K562 (cell line): ENCODE results near the gene CCDC106. TPM values are rescaled to one million over a fixed set of nuclear protein-coding genes. Genes with fewer than 3 reads are reported as not detected.
A peak's percentile ranks its signal among the peaks of the same experiment; 100 is the strongest.

Experiments used
- CBFA2T3 ChIP-seq: fragments of 450-650 bp; IDR thresholded peaks from 2 replicates; pipeline ENCODE4 v1.6.1; 2017
- CHD2 ChIP-seq: IDR thresholded peaks from 2 replicates; pipeline ENCODE4 v1.6.1; 2011; ENCODE audit warnings: low read depth, low read length
- EGR1 ChIP-seq: fragments of 450-650 bp; conservative IDR thresholded peaks from 2 replicates; pipeline ENCODE4 v1.6.1; 2017; ENCODE audit warnings: mild to moderate bottlenecking
- FIP1L1 ChIP-seq: fragments of 200-400 bp; formaldehyde crosslinking; IDR thresholded peaks from 2 replicates; pipeline ENCODE4 v1.6.1; 2018; ENCODE audit warnings: mild to moderate bottlenecking, low read depth, low read length; ENCODE audit not compliant: poor library complexity, severe bottlenecking
- GABPA ChIP-seq: fragments of 200-800 bp; sonication (Bioruptor generic); conservative IDR thresholded peaks from 2 replicates; pipeline ENCODE4 v1.6.1; 2016; ENCODE audit warnings: low read depth, missing genetic modification characterization, missing compliant biosample characterization
- IRF2 ChIP-seq: sonication (generic); formaldehyde crosslinking; IDR thresholded peaks from 2 replicates; pipeline ENCODE4 v1.8.1; 2022; ENCODE audit warnings: mild to moderate bottlenecking, missing genetic modification reagents
- KLF16 ChIP-seq: IDR thresholded peaks from 2 replicates; pipeline ENCODE4 v1.6.1; 2016; ENCODE audit warnings: antibody characterized with exemption
- MEF2A ChIP-seq: IDR thresholded peaks from 2 replicates; pipeline ENCODE4 v1.6.1; 2011; ENCODE audit warnings: low read depth, mild to moderate bottlenecking, low read length, moderate library complexity; ENCODE audit not compliant: control insufficient read depth
- PCBP1 ChIP-seq: fragments of 200-400 bp; formaldehyde crosslinking; IDR thresholded peaks from 2 replicates; pipeline ENCODE4 v1.6.1; 2018; ENCODE audit warnings: mild to moderate bottlenecking, low read depth, low read length; ENCODE audit not compliant: poor library complexity, severe bottlenecking
- PTBP1 ChIP-seq: fragments of 200-400 bp; formaldehyde crosslinking; IDR thresholded peaks from 2 replicates; pipeline ENCODE4 v1.6.1; 2017; ENCODE audit warnings: low read depth, low read length
- SLC30A9 ChIP-seq: fragments of 250-450 bp; sonication (Bioruptor Pico); IDR thresholded peaks from 2 replicates; pipeline ENCODE4 v1.8.0; 2022; ENCODE audit warnings: mild to moderate bottlenecking, moderate library complexity
- SMC3 ChIP-seq: conservative IDR thresholded peaks from 2 replicates; pipeline ENCODE4 v1.6.1; 2011; ENCODE audit warnings: low read depth, low read length, improper control_type of control experiment; ENCODE audit not compliant: insufficient read depth
- ZEB2 ChIP-seq: fragments of 450-650 bp; IDR thresholded peaks from 2 replicates; pipeline ENCODE4 v1.6.1; 2016
- ZFP30 ChIP-seq: fragments of 250-450 bp; sonication (Bioruptor Pico); IDR thresholded peaks from 2 replicates; pipeline ENCODE4 v1.8.0; 2022; ENCODE audit warnings: moderate library complexity, mild to moderate bottlenecking, inconsistent platforms, borderline replicate concordance
- ZNF644 ChIP-seq: fragments of 200-800 bp; sonication (Bioruptor generic); IDR thresholded peaks from 2 replicates; pipeline ENCODE4 v1.6.1; 2016; ENCODE audit warnings: low read depth, missing genetic modification characterization, missing compliant biosample characterization
- polyA plus RNA-seq, 8 experiments: library from polyadenylated mRNA; depleted of rRNA in 4 of 8; stranded (reverse) in 5 of 8; unstranded in 3 of 8; fragments of >200 nt; fragmentation: Nextera tagmentation in 2 of 8; fragmentation: Illumina TruSeq in 1 of 8; extraction: Ambion mirVana in 2 of 8; extraction: Trizol in 1 of 8; gene quantifications; 2 replicates each; pipeline versions ENCODE4 v1.2.1 to v1.2.3, GENCODE V29; 2011 to 2014; ENCODE audit warnings: inconsistent platforms in 1 of 8, missing spikeins in 1 of 8
- total RNA-seq, 7 experiments: library from RNA; depleted of rRNA in 6 of 7; stranded (reverse); fragments of >200 nt in 6 of 7; fragmentation: Illumina TruSeq in 2 of 7; extraction: Trizol in 2 of 7; gene quantifications; 2 replicates each; pipeline versions ENCODE4 v1.2.1 to v1.2.3, GENCODE V29; 2011 to 2021; ENCODE audit warnings: low replicate concordance in 1 of 7
- TF ChIP-seq, protein P1 (sequence below), 2 experiments: fragments of 450-650 bp in 1 of 2; sonication (generic) in 1 of 2; formaldehyde crosslinking in 1 of 2; IDR thresholded peaks; 2 replicates each; pipeline versions ENCODE4 v1.7.1 to v1.9.0; 2016 to 2022; ENCODE audit warnings: inconsistent platforms in 1 of 2, mild to moderate bottlenecking in 1 of 2, missing genetic modification reagents in 1 of 2
- TF ChIP-seq, protein P2 (sequence below): fragments of 250-450 bp; sonication (Bioruptor Pico); IDR thresholded peaks from 2 replicates; pipeline ENCODE4 v1.9.0; 2021; ENCODE audit warnings: mild to moderate bottlenecking
- TF ChIP-seq, protein P3 (sequence below), 3 experiments: fragments of 200-800 bp in 1 of 3; sonication (Bioruptor generic) in 1 of 3; sonication (generic) in 1 of 3; formaldehyde crosslinking in 1 of 3; IDR thresholded peaks; 2 replicates each; pipeline versions ENCODE4 v1.6.1 to v1.8.0; 2016 to 2022; ENCODE audit warnings: mild to moderate bottlenecking in 2 of 3, missing compliant biosample characterization in 2 of 3, missing genetic modification characterization in 2 of 3, missing genetic modification reagents in 1 of 3

CCDC106 gene
- total and polyA plus RNA-seq, 9 of the 15 experiments (the other 6 are each of a cell fraction or from before 2014, with no cell fraction given) = 0.10 to 27.5 (median 15.0) TPM; not detected in 1

DNA sequence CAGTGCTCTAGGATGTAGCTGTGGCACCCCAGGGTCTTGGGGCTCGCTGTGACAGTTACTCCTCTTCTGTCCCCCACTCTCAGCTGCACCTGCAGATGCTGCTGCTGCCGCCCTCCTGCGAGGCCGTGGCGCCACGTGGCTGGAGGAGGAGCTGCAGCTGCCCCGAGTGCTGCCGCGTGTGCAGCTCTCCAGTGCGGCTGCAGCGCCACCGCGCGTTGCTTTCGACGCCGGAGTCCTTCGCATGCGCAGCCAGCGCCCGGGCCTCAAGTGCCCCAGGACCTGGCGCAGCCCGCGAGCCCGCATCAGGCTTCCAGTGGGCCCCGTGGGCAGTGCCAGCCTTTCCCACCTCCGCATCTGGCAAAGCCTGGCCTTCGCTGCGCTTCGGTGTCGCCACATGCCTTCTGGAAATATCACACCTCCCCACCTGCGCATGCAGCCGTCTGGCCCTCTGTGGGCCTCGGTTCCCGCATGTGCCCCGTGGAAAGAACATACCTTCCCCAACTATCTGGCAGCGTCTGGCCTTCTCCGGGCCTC, 7.9 kb upstream of the CCDC106 start (continued):
- TF ChIP-seq, protein P1, sequence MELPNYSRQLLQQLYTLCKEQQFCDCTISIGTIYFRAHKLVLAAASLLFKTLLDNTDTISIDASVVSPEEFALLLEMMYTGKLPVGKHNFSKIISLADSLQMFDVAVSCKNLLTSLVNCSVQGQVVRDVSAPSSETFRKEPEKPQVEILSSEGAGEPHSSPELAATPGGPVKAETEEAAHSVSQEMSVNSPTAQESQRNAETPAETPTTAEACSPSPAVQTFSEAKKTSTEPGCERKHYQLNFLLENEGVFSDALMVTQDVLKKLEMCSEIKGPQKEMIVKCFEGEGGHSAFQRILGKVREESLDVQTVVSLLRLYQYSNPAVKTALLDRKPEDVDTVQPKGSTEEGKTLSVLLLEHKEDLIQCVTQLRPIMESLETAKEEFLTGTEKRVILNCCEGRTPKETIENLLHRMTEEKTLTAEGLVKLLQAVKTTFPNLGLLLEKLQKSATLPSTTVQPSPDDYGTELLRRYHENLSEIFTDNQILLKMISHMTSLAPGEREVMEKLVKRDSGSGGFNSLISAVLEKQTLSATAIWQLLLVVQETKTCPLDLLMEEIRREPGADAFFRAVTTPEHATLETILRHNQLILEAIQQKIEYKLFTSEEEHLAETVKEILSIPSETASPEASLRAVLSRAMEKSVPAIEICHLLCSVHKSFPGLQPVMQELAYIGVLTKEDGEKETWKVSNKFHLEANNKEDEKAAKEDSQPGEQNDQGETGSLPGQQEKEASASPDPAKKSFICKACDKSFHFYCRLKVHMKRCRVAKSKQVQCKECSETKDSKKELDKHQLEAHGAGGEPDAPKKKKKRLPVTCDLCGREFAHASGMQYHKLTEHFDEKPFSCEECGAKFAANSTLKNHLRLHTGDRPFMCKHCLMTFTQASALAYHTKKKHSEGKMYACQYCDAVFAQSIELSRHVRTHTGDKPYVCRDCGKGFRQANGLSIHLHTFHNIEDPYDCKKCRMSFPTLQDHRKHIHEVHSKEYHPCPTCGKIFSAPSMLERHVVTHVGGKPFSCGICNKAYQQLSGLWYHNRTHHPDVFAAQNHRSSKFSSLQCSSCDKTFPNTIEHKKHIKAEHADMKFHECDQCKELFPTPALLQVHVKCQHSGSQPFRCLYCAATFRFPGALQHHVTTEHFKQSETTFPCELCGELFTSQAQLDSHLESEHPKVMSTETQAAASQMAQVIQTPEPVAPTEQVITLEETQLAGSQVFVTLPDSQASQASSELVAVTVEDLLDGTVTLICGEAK (IDR thresholded peaks at IDR 0.05) = no peak
- TF ChIP-seq, protein P1 (CRISPR knock-in tag; IDR thresholded peaks at IDR 0.05) = peak; percentile 62; the same call in 1 of the 2 replicates
- TF ChIP-seq KLF16 (no peak; the same call in 1 of the 2 replicates), GABPA (no peak), ZEB2 (no peak), CHD2 (no peak), IRF2 (peak; percentile 96), SLC30A9 (CRISPR knock-in tag) (no peak), FIP1L1 (no peak), EGR1 (no peak), PCBP1 (peak; percentile 77), MEF2A (no peak), CBFA2T3 (peak; percentile 28; the same call in 1 of the 2 replicates), ZFP30 (no peak), SMC3 (no peak; the same call in 1 of the 2 replicates), PTBP1 (no peak), ZNF644 (tag) (no peak)
- TF ChIP-seq, protein P2, sequence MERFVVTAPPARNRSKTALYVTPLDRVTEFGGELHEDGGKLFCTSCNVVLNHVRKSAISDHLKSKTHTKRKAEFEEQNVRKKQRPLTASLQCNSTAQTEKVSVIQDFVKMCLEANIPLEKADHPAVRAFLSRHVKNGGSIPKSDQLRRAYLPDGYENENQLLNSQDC (CRISPR knock-in tag) = no peak
- TF ChIP-seq, protein P3, sequence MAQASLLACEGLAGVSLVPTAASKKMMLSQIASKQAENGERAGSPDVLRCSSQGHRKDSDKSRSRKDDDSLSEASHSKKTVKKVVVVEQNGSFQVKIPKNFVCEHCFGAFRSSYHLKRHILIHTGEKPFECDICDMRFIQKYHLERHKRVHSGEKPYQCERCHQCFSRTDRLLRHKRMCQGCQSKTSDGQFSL (CRISPR knock-in tag; IDR thresholded peaks at IDR 0.05) = peak; percentile 91
- TF ChIP-seq, protein P3 (tag; IDR thresholded peaks at IDR 0.05) = no peak
